CD14-positive monocyte (primary cell): ENCODE measurements around the gene FNDC10. TPM values are rescaled to one million over a fixed set of nuclear protein-coding genes. Genes with fewer than 3 reads are reported as not detected.

Experiments
- DNase-seq, 3 donors: peaks; one replicate each; pipeline ENCODE4 v3.0.0-alpha.2; 2011 to 2022
- H2AFZ ChIP-seq: 2 replicates; pipeline ENCODE4 v1.6.0; 2012; ENCODE audit warnings: mild to moderate bottlenecking, low read depth, low read length, inconsistent platforms; ENCODE audit not compliant: insufficient read depth, poor library complexity, severe bottlenecking
- H3K27ac ChIP-seq, 2 donors: 1 replicate in 1 of 2; 2 replicates in 1 of 2; pipeline ENCODE4 v1.5.1; 2012 to 2013; ENCODE audit warnings: low read length in 2 of 2, control low read depth in 1 of 2, inconsistent platforms in 1 of 2, low read depth in 1 of 2, mild to moderate bottlenecking in 1 of 2
- H3K27me3 ChIP-seq, 2 donors: one replicate each; pipeline versions ENCODE4 v1.6.0 to v1.6.1; 2011 to 2013; ENCODE audit warnings: low read length in 2 of 2; ENCODE audit not compliant: control insufficient read depth in 2 of 2, insufficient read depth in 2 of 2
- H3K36me3 ChIP-seq, 2 donors: replicated peaks in 1 of 2; 1 replicate in 1 of 2; 2 replicates in 1 of 2; pipeline versions ENCODE4 v1.5.1 to v1.6.1; 2012 to 2013; ENCODE audit warnings: low read length in 2 of 2, control low read depth in 1 of 2, inconsistent platforms in 1 of 2, mild to moderate bottlenecking in 1 of 2; ENCODE audit not compliant: insufficient read depth in 2 of 2, control insufficient read depth in 1 of 2
- H3K4me1 ChIP-seq, 2 donors: 1 replicate in 1 of 2; 2 replicates in 1 of 2; pipeline versions ENCODE4 v1.5.1 to v1.6.1; 2012 to 2013; ENCODE audit warnings: low read length in 2 of 2, control low read depth in 1 of 2, inconsistent platforms in 1 of 2, mild to moderate bottlenecking in 1 of 2, moderate library complexity in 1 of 2; ENCODE audit not compliant: insufficient read depth in 2 of 2, control insufficient read depth in 1 of 2
- H3K4me2 ChIP-seq: replicated peaks from 2 replicates; pipeline ENCODE3; 2012; ENCODE audit warnings: low read length, moderate library complexity, mild to moderate bottlenecking; ENCODE audit not compliant: poor library complexity, severe bottlenecking; ENCODE audit errors: extremely low read depth
- H3K4me3 ChIP-seq, 3 experiments: fragments of 200-600 bp in 1 of 3; sonication (generic) in 1 of 3; replicated peaks in 1 of 3; 1 replicate in 2 of 3; 2 replicates in 1 of 3; pipeline ENCODE4 v1.5.1; 2011 to 2013; ENCODE audit warnings: low read length in 3 of 3, mild to moderate bottlenecking in 3 of 3, control low read depth in 2 of 3, low read depth in 2 of 3, inconsistent platforms in 1 of 3, moderate library complexity in 1 of 3
- H3K79me2 ChIP-seq: 2 replicates; pipeline ENCODE4 v1.6.0; 2012; ENCODE audit warnings: mild to moderate bottlenecking, control low read depth, inconsistent platforms, low read length, moderate library complexity; ENCODE audit not compliant: insufficient read depth
- H3K9ac ChIP-seq: 2 replicates; pipeline ENCODE4 v1.6.0; 2017; ENCODE audit warnings: low read length, mild to moderate bottlenecking; ENCODE audit not compliant: insufficient read depth, poor library complexity, severe bottlenecking
- H3K9me3 ChIP-seq, 2 donors: replicated peaks in 1 of 2; 1 replicate in 1 of 2; 2 replicates in 1 of 2; pipeline versions ENCODE4 v1.5.1 to v1.6.1; 2012 to 2013; ENCODE audit warnings: low read length in 2 of 2, control low read depth in 1 of 2; ENCODE audit not compliant: control insufficient read depth in 1 of 2, insufficient read depth in 1 of 2
- H4K20me1 ChIP-seq: 2 replicates; pipeline ENCODE4 v1.6.0; 2012; ENCODE audit warnings: mild to moderate bottlenecking, low read length, control low read depth, moderate library complexity; ENCODE audit not compliant: insufficient read depth
- H3K27ac Mint-ChIP-seq, 7 donors: one replicate each; pipeline ENCODE4 v1.8.0; 2020; ENCODE audit warnings: mild to moderate bottlenecking in 7 of 7, mixed read lengths in 7 of 7, moderate library complexity in 6 of 7, inconsistent platforms in 2 of 7
- H3K27me3 Mint-ChIP-seq, 3 donors: one replicate each; pipeline ENCODE4 v1.8.0; 2021 to 2022; ENCODE audit warnings: low read depth in 3 of 3, mild to moderate bottlenecking in 3 of 3, mixed read lengths in 3 of 3, moderate library complexity in 3 of 3, inconsistent platforms in 1 of 3
- H3K36me3 Mint-ChIP-seq, 2 donors: one replicate each; pipeline ENCODE4 v1.8.0; 2020; ENCODE audit warnings: mixed read lengths in 2 of 2, inconsistent platforms in 1 of 2, mild to moderate bottlenecking in 1 of 2
- H3K4me1 Mint-ChIP-seq: one replicate; pipeline ENCODE4 v1.8.0; 2020; ENCODE audit warnings: mild to moderate bottlenecking, mixed read lengths
- H3K4me3 Mint-ChIP-seq, 2 donors: one replicate each; pipeline ENCODE4 v1.8.0; 2020; ENCODE audit warnings: mild to moderate bottlenecking in 2 of 2, mixed read lengths in 2 of 2, moderate library complexity in 1 of 2
- H3K9me3 Mint-ChIP-seq, 7 donors: one replicate each; pipeline ENCODE4 v1.8.0; 2020 to 2022; ENCODE audit warnings: mixed read lengths in 7 of 7, mild to moderate bottlenecking in 6 of 7, moderate library complexity in 6 of 7, inconsistent platforms in 2 of 7
- WGBS: methylation state at CpG from one replicate; pipeline ENCODE4 v1.1.5; 2013; ENCODE audit warnings: missing lambda C conversion rate; ENCODE audit not compliant: insufficient coverage; 5-methylcytosine and 5-hydroxymethylcytosine counted together
- intact Hi-C, 2 donors: fragments of 100-400 bp; cut with micrococcal nuclease; formaldehyde crosslinking; loops; one replicate each; pipeline versions ENCODE4 v1.15.0 to v1.15.1; 2023
- polyA plus RNA-seq, 3 donors: library from polyadenylated mRNA; depleted of rRNA in 1 of 3; unstranded in 2 of 3; stranded (reverse) in 1 of 3; fragments of 300-500 nt in 2 of 3; fragments of >200 nt in 1 of 3; fragmentation: Illumina TruSeq in 2 of 3; gene quantifications; 1 replicate in 2 of 3; 2 replicates in 1 of 3; pipeline ENCODE4 v1.2.3, GENCODE V29; 2012 to 2021
- TF ChIP-seq, protein P1 (sequence below): fragments of 200-600 bp; IDR thresholded peaks from one replicate; pipeline ENCODE4 v1.8.0; 2022; ENCODE audit warnings: antibody characterized with exemption, mild to moderate bottlenecking

The FNDC10 gene
- polyA plus RNA-seq, 3 donors: 0.46 to 3.4 (median 1.5) TPM

DNA sequence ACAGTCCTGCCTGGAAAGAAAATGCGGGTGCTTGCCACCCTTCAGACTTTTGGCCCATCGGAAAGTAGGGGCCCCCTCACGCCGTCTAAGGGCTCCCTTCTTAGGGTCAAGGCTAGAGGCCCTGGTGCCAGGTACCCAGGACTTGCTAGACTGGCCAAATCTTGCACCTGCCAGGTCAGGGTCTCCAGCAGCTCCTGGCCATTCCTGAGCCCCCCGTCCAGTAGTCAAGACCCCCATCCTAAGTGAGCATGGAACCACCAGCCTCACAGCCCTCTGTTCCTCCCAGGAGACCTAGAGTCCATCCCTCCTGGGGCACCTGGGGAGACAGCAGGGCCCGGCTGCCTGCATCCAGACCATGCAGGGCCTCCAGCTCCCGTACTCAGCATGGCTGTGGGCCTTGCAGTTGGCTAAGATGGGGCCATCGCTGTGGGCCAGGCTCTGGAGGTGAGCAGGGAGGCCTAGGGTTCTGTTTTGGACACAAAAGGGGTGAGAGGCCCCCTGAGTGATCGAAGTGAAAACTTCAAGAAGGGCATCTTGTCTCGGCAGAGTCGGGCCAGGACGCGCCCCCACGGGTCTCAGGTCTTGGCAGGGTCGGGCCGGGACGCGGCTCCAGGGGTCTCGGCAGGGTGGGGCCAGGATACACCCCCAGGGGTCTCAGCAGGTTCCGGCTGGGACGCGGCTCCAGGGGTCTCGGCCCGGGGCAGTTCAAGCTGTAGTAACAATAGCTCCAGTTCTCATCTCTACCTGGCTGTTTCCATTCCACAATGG is 5.9 kb downstream of the FNDC10 start:
- peaks cover 10% of the 10 kb centered on the region for H3K4me1 Mint-ChIP-seq
- no peaks in the 10 kb centered on the region for H3K36me3 Mint-ChIP-seq
- no peaks in the 10 kb centered on the region for H3K9me3 ChIP-seq
- no peaks in the 10 kb centered on the region for H4K20me1 ChIP-seq
- H3K9ac ChIP-seq: no peak overlapping the region
- TF ChIP-seq, protein P1, sequence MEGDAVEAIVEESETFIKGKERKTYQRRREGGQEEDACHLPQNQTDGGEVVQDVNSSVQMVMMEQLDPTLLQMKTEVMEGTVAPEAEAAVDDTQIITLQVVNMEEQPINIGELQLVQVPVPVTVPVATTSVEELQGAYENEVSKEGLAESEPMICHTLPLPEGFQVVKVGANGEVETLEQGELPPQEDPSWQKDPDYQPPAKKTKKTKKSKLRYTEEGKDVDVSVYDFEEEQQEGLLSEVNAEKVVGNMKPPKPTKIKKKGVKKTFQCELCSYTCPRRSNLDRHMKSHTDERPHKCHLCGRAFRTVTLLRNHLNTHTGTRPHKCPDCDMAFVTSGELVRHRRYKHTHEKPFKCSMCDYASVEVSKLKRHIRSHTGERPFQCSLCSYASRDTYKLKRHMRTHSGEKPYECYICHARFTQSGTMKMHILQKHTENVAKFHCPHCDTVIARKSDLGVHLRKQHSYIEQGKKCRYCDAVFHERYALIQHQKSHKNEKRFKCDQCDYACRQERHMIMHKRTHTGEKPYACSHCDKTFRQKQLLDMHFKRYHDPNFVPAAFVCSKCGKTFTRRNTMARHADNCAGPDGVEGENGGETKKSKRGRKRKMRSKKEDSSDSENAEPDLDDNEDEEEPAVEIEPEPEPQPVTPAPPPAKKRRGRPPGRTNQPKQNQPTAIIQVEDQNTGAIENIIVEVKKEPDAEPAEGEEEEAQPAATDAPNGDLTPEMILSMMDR: no peak
- H3K27ac ChIP-seq: no peak overlapping the region
- H3K4me2 ChIP-seq: no peak overlapping the region
- 91% methylated on average over 24 of the region's 24 CpGs for WGBS
- no peak overlapping the region for H3K4me3 ChIP-seq
- H3K4me3 Mint-ChIP-seq: peak overlapping the region in 1 of 2 donors; percentile 24
- H3K27me3 Mint-ChIP-seq: peaks cover 8 to 11% (median 10%) of the 10 kb centered on the region in 3 donors
- H3K79me2 ChIP-seq: no peaks in the 10 kb centered on the region
- peaks cover 0 to 21% of the 10 kb centered on the region in 2 donors for H3K27me3 ChIP-seq
- H3K4me1 ChIP-seq: peaks cover 8 to 16% of the 10 kb centered on the region in 2 donors
- peaks cover 0 to 1% (median 0%) of the 10 kb centered on the region in 7 donors for H3K9me3 Mint-ChIP-seq
- H2AFZ ChIP-seq: no peak overlapping the region
- DNase-seq: no peak
- peak overlapping the region in 1 of 7 donors; percentile 51 for H3K27ac Mint-ChIP-seq
- H3K36me3 ChIP-seq: no peaks in the 10 kb centered on the region
- intact Hi-C loops: no loop called here

DNA sequence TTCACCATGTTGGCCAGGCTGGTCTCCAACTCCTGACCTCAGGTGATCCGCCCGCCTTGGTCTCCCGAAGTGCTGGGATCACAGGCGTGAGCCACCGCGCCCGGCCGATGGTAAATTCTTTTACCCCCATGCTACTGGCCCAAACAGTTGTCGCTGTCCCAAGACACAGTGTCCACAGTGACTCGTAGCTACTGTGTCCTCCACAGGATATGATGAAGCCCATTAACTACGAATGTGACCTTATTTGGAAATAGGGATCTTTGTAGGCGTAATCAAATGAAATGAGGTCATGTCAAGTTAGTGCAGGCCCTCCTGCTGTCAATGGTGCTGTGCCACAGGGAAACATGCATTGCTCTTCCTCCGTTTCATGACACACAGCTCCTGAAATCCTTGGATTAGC is 8.5 kb downstream of the FNDC10 start:
- no peaks in the 10 kb centered on the region for H3K36me3 ChIP-seq
- Mint-ChIP-seq H3K4me1 (no peaks in the 10 kb centered on the region), H3K27me3 (peaks cover 9 to 13% (median 11%) of the 10 kb centered on the region in 3 donors), H3K36me3 (no peaks in the 10 kb centered on the region), H3K9me3 (no peaks in the 10 kb centered on the region), H3K27ac (no peak overlapping the region), H3K4me3 (no peak overlapping the region)
- TF ChIP-seq, protein P1: no peak
- H3K4me3 ChIP-seq: no peak overlapping the region
- no peaks in the 10 kb centered on the region for H3K79me2 ChIP-seq
- 83% methylated on average over 2 of the region's 13 CpGs for WGBS
- no peaks in the 10 kb centered on the region for H4K20me1 ChIP-seq
- no peaks in the 10 kb centered on the region for H3K9me3 ChIP-seq
- H3K27me3 ChIP-seq: peaks cover 0 to 9% of the 10 kb centered on the region in 2 donors
- H2AFZ ChIP-seq: no peak overlapping the region
- H3K9ac ChIP-seq: no peak overlapping the region
- no peak for DNase-seq
- H3K4me2 ChIP-seq: no peak overlapping the region
- intact Hi-C loops: no loop called here
- H3K27ac ChIP-seq: no peak overlapping the region
- H3K4me1 ChIP-seq: no peaks in the 10 kb centered on the region
